H1 (cell line): Measurements from ENCODE around the gene TMC4. TPM values are rescaled to one million over a fixed set of nuclear protein-coding genes. Genes with fewer than 3 reads are reported as not detected.
A peak's percentile ranks its signal among the peaks of the same experiment; 100 is the strongest.

ENCODE experiments used
- CBX8 ChIP-seq: fragments of 300-800, 300-1000 bp; sonication (generic); IDR thresholded peaks from 2 replicates; pipeline ENCODE4 v1.7.1; 2016; ENCODE audit warnings: low read depth, low read length, borderline replicate concordance
- CEBPB ChIP-seq: IDR thresholded peaks from 2 replicates; pipeline ENCODE4 v1.6.1; 2012; ENCODE audit warnings: low read depth, low read length
- CREB1 ChIP-seq: IDR thresholded peaks from 2 replicates; pipeline ENCODE4 v1.6.1; 2012; ENCODE audit warnings: inconsistent platforms
- GABPA ChIP-seq: IDR thresholded peaks from 2 replicates; pipeline ENCODE4 v1.6.1; 2011; ENCODE audit warnings: mild to moderate bottlenecking, low read length, moderate library complexity, borderline replicate concordance; ENCODE audit not compliant: insufficient read depth
- KDM1A ChIP-seq: fragments of 200-600, 300-600 bp; sonication (generic); IDR thresholded peaks from 2 replicates; pipeline ENCODE4 v1.7.1; 2016; ENCODE audit warnings: mild to moderate bottlenecking, low read length, borderline replicate concordance
- MAX ChIP-seq: IDR thresholded peaks from 2 replicates; pipeline ENCODE4 v1.6.1; 2012; ENCODE audit warnings: inconsistent platforms
- RAD21 ChIP-seq, 2 experiments: IDR thresholded peaks in 1 of 2; conservative IDR thresholded peaks in 1 of 2; 2 replicates each; pipeline ENCODE4 v1.6.1; 2011; ENCODE audit warnings: low read depth in 2 of 2, low read length in 2 of 2, improper control_type of control experiment in 1 of 2, inconsistent platforms in 1 of 2, mild to moderate bottlenecking in 1 of 2, moderate library complexity in 1 of 2
- SP1 ChIP-seq: IDR thresholded peaks from 2 replicates; pipeline ENCODE4 v1.6.1; 2011; ENCODE audit warnings: low read depth, low read length
- SP4 ChIP-seq: IDR thresholded peaks from 2 replicates; pipeline ENCODE4 v1.6.1; 2012; ENCODE audit warnings: low read length, inconsistent platforms
- TAF7 ChIP-seq: optimal IDR thresholded peaks from 2 replicates; pipeline ENCODE3; 2011; ENCODE audit warnings: low read depth, mild to moderate bottlenecking, inconsistent platforms, low read length, moderate library complexity, borderline replicate concordance
- TCF12 ChIP-seq: IDR thresholded peaks from 2 replicates; pipeline ENCODE4 v1.6.1; 2011; ENCODE audit warnings: low read depth, mild to moderate bottlenecking, low read length
- polyA plus RNA-seq, 7 experiments: library from polyadenylated mRNA; depleted of rRNA in 3 of 7; stranded (reverse) in 5 of 7; unstranded in 2 of 7; fragments of >200 nt in 5 of 7; fragments of 200-250 nt in 2 of 7; gene quantifications; 1 replicate in 5 of 7; 2 replicates in 1 of 7; 4 replicates in 1 of 7; pipeline versions ENCODE4 v1.2.1 to v1.2.3, GENCODE V29; 2011 to 2013; ENCODE audit warnings: missing spikeins in 2 of 7, mixed read lengths in 2 of 7
- total RNA-seq: library from RNA; stranded (reverse); fragmentation: NEBNext Ultra II Directional; extraction: Animal tissue kit (Norgen Biotek cat#: 25700); gene quantifications from 2 replicates; pipeline ENCODE4 v1.2.1, GENCODE V29; 2021

The TMC4 gene
- total and polyA plus RNA-seq, 2 of the 8 experiments (the other 6 are each of a cell fraction or from before 2014, with no cell fraction given) = 5.5 to 6.3 TPM

- TF ChIP-seq SP1 (0 out of 2 replicates have a peak, but pooled peaks have one; percentile 28), MAX (peak; percentile 68; the same call in 1 of the 2 replicates), TCF12 (no peak), CEBPB (no peak), GABPA (peak; percentile 56; the same call in 1 of the 2 replicates), KDM1A (no peak), TAF7 (no peak), CREB1 (peak; percentile 67), CBX8 (no peak), SP4 (no peak), RAD21 (IDR thresholded peaks at IDR 0.05 in 1 of 2, conservative IDR thresholded peaks at IDR 0.05 in 1 of 2; ENCODE audit: low read depth in 2 of 2, low read length in 2 of 2) (peak; percentile 57)
These were observed 4.6 kb downstream of the TMC4 start (continued) for GRCh38 chr19:54168174-54168917.
